MV-4-11 (cell line): Measurements from ENCODE around the gene TMEM158.

Source experiments
- DNase-seq: peaks from one replicate; lab custom pipeline; 2025; lab: John Stamatoyannopoulos, UW

Gene TMEM158

DNA sequence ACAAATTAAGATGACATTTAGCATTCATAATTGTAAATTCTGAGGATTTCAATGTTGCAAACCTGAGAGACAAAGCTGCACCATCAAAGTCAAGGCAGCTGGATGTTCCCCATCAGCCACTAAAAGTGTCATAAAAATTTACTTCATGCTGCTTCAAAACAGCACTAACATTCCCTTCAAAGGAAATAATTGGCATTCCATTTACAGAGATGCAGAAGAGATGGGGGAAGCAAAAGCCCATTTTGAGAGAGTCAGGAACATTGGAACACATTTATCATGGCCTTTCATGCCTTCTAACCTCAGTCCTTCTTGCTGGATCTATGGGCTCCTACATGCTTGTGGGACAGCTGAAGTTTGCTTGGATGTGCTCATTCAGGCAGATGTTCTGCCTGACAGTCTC lies 6.4 kb upstream of the TMEM158 start:
- no peak for DNase-seq

DNA sequence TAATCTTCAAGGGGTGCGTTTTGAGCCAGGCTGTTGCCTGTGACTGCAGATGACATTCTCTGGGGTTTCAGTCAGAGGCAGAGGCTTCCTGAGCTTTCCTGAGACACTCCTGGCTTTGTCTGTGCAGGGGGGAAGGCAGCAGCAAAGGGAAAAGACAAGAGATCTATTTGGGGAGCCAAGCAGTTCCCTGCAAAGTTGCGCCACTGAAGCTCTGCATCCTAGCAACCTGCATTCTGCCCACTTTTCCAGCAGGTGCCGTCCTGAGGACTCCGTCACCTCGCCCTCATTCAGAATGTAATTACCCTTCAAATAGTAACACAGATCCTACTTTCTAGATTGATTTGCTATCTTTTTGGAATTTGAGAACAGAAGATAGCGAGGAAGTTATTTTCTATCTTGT lies 1.9 kb upstream of the TMEM158 start:
- no peak for DNase-seq

DNA sequence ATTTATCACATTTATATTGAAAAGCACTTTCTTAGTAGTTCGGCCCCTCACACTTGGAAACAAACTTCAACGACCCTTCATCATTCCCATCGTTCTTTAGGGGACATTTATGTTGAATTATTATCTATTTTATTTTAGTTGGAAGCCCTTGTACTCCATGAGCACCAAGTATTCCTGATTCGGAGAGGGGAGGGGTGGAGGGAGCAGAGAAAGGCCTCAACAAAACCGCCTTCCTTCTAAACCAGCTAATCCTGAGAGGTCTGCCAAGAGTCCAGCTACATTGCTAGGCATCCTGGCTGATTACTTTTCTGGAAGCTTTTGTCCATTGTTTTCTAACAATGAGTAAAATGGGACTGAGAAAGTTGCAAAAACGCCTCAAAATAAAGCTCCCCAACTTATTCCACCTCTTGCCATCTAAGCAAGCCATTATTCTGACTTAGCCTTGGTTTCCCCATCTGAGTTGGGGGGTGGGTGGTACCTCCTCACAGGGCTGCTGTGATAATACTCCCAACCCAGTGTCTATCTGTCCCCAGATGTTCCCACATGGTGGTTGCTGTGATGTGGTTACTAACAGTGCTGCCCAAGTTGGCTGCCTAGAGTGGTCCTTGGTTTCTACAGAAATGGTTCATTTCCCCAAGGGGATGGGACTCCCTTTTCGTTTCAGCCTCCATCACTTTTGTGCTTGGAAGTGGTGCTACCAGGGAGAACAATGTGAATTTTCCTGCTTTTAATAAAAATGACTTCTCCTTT lies 1.2 kb upstream of the TMEM158 start:
- DNase-seq, result no peak

DNA sequence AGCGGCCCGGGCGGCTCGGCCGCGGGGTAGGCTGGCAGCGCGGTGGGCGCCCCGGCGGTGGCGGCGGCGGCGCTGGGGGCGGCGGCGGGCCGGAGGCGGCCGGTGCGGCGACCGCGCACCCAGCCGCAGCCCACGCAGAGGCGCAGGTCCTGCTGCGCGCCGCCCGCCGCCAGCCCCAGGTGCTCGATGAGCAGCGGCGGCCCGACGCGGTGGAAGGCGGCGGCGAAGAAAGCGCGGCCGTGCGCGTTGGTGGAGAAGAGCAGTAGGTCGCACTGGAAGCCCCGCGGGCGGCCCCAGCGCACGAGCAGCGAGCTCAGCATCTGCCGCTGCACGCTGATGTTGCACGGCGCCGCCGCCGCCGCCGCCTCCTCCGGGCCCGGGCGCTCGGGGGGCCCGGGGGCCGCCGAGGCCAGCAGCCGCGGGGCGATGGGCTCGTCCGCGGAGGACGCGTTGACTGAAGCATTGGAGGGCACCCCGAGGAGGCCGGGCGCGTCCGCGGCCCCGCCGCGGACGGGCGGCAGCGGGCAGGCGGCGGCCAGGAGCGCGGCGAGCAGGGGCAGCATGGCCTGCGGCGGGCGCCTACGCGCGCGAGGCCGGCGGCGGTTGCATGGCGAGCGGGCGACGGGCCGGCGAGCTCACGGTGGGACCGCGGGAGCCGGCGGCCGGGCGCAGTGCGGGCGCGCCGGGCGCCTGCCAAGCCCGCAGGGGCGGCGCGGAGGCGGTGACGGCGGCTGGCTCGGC lies 452 bp downstream of the TMEM158 start:
- DNase-seq, result no peak

DNA sequence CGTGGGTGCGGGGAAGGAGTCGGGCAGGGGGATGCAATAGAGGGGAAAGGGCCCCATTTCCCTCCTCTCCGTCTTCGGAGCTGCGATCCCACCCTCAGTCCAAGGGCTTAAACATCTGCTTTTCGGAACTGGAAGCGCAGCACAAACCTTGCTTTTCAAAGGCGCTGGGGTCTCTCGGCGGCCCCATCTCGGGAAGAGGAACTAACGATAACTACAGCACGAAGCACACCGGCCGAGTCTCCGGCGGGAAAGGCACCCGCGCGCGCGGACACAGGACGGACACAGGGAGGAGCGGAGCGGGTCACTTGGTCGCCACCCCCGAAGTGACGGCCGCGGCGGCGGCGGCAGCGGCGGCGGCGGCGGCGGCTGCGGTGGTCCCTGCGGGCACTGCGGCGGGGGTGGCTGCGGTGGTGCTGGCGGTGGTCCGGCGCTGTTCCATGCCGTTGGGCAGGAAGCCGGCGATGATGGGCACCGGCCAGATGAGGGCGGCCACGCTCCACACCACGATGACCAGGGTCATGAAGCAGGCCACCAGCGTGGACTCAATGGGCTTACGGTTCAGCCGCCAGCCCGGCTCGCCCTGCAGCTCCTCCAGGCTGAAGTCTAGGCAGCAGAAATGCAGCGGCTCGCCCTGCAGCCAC lies 1.1 kb downstream of the TMEM158 start:
- peak; percentile 47 for DNase-seq

DNA sequence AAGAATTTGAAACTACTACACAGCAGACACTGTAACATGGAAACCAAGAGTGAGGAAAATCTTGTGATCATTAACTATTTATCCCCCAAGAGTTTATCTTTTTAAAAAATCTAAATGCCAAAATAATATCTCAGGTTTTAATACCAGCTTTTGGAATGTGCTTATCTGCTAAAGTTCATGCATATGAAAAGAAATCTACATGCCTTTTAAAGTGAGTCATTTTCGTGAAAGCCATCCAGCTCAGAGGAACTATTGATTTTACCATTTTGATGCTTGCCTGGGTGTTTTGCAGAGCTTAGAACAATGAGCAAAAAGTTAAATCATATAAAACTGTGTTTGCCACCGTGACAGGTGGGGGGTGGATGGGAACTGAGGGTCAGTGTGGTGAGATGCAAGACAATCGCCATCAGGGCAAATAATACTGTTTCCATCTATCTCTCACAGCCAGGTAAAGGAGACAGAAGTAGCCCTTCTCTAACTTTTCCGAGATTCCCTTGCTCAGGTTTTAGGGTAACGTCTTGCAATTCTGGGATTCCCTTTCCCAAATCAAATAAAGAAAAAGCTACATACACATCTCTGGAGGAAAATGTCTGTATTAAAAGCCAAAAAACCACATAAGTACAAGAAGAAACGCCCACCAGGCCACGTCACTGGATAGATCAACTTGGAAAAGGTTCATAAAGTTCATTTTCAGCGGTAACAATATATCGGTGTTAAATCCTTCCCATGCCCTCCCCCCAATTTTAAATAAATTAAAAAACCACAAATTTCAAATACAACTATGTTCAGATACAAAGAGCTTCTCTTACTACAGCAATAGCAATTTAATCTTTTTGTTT lies 2.0 kb downstream of the TMEM158 start:
- no peak for DNase-seq

DNA sequence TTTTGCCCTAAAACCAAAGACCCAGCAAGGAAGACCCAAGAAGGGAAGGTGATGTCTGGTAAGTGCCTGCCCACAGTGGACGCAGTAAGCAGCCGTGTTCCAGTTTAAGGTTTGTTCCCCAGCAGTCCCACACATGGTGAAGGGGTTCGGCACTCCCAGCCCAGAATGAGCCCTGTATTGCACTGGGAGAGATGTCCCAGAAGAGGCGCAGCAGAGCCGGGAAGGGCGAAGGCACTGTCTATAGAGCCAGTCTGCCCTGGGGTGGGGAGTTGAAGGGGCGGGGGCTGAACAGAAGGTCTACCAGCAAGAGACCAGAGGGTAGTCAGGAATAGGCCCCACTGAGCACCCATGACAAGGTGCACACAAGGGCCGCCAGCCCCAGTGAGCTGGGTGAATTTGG lies 6.4 kb downstream of the TMEM158 start:
- no peak for DNase-seq

DNA sequence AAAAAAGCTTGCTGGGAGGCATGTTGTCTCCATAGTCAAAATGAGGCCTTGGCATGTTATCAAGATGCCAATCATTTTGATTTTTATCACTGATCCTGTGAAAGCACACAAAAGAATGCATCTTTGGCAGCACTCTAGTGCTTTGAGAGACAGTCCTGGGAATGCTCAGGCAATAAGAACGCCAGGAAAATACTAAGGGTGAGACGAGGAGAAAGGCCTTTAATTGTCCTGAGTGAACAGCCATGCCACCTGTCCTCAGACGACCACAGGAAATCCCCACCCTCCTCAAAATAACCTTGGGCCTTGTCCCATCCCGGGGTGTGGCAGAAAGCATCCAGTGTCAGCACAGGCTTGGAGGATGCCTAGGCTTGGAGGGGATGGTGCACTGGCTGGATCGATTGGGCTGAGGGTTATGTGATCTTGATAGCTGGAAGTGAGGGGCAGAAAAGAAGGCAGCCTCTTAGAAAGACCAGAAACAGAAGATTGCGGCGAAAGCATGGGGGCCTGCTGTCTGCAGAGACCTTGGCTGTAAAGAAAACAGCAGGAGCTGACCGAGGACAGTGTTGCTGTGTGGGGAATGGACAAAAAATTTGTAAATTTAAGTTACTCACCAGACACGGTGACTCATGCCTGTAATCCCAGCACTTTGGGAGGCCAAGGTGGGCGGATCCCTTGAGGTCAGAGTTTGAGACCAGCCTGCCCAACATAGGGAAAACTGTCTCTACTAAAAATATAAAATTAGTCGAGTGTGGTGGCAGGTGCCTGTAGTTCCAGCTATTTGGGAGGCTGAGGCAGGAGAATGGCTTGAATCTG lies 7.3 kb downstream of the TMEM158 start:
- DNase-seq, result peak; percentile 50

DNA sequence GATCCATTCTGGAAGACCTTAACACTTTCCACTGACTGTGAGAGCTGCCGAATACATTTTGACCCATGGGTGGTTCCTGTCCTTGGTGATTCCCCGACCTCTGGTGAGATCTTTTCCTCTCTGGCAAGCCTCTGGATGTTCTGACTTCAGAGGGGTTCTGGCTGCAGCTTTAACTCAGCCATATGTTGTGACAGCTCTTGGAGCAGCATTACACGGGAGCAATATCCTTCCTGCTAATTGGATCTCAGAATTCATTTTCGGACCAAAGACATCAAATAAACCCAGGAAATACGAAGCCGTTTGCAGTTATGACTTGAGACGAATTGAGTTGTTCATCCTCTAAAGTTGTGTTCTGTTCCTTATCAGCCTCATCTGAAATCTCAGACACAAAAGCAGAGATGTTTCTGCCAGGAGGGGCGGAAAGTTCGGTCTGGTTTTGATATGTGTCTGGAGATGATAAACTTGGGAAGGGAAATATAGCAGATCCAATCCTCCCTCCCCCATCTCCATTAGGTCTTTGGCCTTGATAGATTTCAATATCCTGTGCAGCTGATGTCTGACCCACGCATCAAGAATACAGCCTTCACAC lies 10.0 kb downstream of the TMEM158 start:
- no peak for DNase-seq

DNA sequence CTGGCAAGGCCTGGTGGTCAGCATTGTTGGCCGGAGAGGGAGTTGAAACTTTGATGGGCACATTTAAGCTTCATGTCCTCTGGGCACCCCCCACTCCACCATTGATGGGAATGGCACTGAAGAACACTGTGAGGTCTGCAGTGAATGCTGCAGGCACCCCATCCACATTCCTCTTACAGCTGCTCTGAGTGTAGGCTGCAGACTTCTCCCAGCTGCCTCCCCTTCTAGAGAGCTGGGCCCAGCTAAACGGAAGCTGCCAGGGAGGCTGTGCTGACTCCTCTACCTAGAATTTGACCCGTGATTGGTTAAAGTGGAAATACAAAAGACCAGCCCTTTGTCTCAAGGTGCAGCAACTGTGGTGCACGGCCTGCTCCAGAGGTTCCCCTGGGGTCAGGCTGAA lies 10.6 kb downstream of the TMEM158 start:
- DNase-seq, result no peak

DNA sequence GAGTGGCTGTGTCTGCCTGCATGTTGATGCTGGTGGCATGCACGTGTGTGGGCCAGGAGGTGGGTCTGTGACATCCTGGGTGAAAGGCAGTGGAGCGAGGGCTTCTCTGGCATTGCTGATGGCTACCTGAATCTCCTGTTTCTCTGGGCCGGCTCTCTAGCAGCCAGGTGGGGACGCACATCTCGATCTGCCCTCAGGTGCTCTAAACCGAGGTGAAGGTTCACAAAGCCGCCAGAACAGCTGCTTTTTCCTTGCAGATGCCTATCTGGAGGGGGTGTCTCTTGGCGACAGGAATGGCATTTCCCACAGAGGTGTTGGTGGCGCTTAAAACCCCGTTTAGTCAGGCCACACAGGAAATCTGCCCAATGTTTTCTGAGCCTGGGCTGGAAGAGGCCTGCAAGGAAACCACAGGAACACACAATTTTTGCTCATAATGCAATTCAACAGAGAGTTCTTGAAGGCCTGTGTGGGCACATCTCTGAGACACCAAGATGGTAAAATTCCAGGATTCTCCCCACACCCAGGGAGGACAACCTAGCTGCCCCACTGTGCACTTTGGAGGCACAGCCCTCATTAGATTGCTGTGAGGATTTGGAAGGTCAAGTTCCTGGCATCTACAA lies 11.9 kb downstream of the TMEM158 start:
- DNase-seq, result no peak

DNA sequence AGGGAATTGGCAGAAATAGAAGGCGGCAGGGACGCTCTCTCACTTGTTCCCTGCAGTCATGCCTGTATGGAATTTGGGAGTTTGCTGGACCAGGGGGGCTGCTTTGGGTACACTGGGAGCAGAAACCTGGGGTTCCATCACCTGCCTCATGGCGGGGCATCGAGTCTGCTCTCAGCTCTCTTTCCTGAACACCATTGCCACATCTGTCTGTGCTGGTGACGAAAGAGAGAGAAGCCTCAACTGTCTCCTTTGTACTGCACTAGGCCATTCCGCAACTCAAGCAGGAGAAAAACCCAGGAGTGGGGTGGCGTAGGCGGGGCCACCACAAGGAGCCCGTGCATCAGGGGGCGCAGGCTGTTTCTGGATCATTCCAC lies 14.0 kb downstream of the TMEM158 start:
- DNase-seq, result no peak

DNA sequence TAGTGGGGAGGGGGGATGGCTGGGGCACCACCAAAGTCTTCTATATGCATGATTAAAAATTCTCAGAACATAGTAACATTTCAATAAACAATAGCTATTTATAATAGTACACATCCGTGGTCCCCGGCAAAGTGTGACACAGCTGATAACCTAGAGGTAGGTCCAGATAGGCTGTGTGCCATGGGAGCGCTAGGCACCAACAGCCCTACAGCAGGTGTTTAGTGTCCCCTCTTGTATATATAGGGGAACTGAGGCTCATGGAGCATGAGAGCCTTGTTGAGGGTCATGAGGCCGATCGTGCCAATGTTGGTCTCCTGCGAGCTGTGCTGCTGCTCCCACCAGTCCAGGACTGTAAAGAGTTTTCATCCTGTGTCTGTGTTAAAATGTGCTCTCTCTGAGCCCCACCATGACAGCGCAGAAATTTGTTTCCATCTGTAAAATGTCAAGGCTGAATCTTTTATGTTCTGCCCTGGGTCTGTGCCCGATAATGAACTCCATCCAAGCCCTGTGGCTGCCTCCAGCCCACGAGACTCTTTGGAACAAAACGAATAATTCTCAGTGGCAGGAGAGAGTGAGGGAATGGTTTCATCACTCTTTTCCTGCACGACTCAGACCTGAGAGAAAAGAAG lies 14.5 kb downstream of the TMEM158 start:
- DNase-seq, result no peak

DNA sequence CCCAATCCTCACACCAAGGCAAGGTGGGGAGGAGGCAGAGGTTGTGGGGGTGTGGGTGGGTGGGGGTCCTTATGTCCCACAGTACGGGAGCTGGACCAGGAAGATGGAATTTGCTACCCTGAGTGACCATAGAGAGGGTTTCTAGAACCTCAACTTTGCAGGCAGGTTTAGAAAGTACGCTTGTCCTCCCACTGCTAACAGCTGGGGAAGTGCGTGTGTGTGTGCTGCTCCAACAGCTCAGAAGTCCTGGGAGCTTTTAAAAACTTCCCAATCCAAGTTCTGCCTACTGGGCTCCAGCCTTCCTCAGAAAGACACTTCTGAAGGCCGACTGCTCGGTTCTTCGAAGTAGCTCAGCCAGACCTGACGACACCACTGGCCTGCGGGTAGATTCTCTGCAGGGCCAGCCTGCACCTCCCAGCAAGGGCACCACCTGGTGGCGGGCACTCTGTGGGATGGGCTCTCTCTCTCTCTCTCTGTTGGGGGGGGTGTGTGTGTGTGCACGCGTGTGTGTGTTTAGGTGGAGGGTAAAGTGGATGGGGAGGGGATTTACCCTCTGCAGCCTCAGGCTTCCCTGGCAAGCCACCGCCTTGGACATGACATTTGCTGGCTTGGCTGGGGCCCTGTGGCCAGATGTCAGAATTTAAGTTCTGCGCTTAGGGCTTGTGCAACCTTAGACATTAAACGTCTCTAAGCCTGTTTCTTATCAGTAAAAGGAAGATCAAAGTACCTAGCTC lies 15.6 kb downstream of the TMEM158 start:
- DNase-seq, result peak; percentile 58

DNA sequence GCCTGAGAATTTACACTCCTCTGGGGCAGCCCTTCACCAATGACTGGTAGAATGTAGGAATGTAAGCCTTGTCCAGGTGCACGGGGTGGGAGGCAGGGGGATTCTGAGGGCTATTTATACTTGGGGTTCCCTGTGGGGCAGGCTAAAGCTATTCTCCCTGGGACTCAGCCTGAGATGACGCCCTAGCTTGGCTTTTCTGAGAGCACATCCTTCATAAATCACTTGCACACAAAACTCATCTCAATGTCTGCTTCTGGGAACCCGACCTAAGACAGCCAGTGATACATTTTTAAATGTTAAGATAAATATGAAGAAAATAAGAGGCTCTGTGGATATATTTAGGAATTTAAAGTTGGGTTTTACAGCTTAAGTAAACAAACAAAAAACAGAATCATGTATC lies 16.6 kb downstream of the TMEM158 start:
- no peak for DNase-seq

DNA sequence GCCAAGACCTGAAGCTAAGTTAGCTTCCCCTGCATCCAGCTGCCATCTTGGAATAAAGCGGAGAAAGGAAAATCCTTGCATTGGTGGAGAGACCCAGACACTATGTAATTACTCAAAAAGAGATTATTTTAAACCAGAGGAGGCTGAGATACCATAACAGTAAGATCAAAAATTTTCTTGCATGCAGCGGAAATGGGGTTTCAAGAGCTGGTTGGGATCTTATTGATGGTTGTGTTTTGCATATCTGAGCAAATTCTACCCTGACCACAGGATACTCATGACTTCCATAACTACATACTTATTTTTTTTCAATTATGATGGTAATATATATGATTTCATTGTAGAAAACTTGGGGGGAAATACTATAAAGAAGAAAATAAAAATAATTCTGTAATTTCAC lies 17.5 kb downstream of the TMEM158 start:
- no peak for DNase-seq

DNA sequence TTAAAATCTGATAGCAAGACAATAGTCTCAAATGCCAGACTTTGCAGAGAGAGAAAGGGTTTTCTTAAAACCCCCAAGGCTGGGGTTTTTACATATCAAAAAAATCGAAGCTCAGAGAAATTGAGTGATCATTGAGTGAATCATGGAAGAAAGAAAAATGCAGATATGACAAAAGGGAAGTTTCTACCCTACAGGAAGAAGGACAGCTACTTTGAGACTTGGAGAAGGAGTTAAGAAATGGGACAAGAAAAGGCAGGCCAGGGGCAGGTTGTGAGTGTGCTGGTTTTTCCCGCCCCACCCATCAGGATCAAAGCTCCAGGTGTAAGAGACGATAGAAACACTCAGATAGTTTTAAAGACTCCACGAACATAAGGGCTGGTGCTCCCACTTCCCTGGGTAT lies 18.6 kb downstream of the TMEM158 start:
- DNase-seq, result no peak

DNA sequence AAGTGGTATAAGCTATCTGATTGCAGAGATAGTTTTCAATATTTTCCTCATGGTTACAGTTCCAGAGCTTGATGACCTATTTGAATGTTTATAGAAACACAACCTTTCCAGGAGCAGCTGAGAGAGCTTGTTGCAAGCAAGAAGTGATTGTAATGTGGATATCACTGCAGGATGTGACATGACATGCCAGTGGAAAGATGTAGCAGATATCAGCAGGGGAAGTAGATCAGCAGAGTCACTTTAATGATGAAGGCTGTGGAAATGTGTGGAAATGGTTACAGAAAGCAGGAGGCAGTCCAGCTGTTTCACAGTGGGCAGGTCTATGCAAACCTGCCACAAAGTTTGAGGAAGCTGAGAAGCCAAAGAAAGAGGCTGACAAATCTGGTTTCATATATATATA lies 21.0 kb downstream of the TMEM158 start:
- DNase-seq, result peak; percentile 69

DNA sequence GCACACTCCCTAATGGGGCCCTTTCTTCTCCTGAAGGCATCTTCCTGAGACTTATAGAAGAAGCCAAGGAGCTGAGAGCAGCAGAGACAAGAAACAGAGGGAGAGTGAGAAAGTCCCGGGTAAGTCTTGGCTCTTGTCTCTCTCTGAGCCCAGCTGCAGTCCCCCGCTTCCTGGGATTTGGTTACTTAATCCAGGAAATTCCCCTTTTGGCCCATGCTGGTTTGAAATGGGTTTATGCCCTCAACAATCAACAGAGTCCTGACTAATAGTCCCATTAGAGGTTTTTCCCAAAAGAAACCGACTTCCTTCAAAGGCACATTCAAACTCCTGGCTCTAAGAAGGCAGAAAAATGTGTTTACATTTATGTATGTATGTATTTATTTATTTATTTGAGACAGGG lies 22.0 kb downstream of the TMEM158 start:
- no peak for DNase-seq
